Ammon's horn (tissue), 1 donor: ENCODE results near the gene CD300LF.

Experiments
- DNase-seq: peaks from one replicate; pipeline ENCODE4 v3.0.0-alpha.2; 2016; ENCODE audit warnings: low spot score

The CD300LF gene

DNA sequence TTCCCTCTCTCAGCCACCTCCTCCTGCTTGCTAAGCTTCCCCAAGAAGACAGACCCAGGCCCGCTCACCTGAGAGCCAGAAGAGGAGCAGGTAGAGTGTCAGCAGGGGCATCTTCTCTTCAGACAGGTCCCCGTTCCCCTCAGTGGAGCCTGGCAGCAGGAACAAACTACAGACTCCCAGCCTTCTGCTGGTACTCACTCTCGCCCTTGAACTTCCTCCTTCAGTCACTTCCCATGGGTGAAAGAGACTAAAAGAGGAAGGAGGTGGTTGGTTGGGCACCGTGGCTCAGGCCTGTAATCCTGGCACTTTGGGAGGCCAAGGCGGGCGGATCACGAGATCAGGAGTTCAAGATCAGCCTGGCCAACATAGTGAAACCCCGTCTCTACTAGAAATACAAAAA, at the start of gene CD300LF:
Gene CD300LF (minus strand): TSS at position 168 of the 400 bp plus-strand sequence. CDS start 57 bp downstream, at position 111.
- peak; percentile 68 for DNase-seq

DNA sequence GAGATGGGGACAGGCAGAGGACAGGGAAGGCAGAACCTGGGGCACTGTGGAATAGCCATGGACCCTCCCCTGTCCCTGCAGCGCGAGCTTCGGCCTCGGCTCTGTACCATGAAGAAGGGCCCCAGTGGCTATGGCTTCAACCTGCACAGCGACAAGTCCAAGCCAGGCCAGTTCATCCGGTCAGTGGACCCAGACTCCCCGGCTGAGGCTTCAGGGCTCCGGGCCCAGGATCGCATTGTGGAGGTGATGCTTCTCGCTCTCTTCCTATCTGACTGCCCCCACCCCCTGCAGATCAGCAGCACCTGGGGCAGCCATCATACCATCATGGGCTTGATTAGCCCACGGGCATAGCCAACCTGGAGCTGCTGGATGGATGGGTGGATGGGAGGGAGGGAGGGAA, 49.2 kb upstream of the CD300LF start:
- DNase-seq = no peak

DNA sequence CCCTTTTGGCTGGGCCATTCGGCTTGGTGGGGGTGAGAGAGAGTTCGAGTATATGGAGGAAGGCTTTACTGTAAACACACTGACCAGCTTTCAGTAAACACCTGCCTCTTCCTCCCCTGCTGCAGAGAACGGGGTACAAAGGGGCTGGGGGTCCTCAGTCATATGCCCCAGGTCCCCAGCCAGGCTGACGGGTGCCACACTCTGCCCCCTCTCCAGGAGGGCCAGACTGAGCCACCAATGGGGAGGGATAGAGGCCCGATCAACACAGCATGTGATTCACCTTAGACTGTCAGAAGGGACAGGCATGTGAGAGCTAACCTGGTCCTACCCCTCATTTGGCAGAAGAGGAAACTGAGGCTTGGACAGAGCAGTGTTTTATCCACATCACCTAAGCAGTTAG, 48.7 kb upstream of the CD300LF start:
- no peak for DNase-seq

DNA sequence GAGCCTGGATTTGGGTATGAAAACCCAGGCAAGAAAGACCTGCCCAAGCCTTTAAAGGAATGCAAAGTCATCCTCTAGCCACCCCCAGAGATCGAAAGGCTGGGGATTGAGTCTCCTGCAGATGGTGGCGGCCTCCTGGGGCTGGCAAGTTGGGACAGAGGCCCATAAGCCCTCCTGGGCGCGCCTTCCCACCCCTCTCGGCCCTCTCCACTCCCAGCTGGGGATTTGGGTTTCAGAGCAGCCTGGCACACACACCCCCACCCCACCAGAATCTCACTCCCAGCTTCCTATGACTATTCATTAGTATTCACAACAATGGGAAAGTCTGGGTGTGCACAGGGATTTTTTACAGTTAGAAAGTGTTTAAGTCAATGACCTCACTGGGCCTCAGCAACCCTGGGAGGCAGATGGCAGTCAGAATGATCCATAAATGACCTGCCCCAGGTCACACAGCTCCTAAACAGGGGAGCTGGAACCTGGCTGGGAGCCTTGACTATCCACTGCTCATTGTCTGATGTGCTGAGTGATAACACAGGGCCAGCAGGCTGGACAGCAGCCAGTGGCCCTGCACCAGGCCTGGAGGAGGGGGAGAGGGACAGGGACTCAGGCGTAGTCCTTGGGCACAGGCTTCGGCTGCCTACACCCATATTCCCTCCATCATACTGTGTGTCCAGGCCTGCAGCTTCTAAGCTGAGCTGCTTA, 47.8 kb upstream of the CD300LF start:
- DNase-seq = peak; percentile 84

- no peak for DNase-seq
Observed at GRCh38 chr17:74759941-74760340, 47.2 kb upstream of the CD300LF start.

GRCh38 chr17:74759243-74759801, 46.6 kb upstream of the CD300LF start:
- DNase-seq = no peak

DNA sequence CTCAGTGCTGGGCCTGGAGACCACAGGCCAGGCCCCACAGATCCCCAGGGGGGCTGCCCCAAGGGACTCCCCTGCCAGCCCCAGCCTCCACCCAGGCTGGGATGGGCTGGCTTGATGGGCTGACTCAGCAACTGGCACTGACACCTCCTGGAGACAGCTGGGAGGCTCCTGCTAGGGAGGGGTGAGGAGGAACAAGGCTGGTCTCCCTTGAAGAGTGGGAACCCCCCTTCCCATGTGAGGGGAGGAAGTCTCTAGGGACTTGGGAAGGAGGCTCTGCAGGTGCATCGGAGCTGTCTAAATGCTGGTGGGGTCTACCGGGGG, 46.1 kb upstream of the CD300LF start:
- DNase-seq = no peak

DNA sequence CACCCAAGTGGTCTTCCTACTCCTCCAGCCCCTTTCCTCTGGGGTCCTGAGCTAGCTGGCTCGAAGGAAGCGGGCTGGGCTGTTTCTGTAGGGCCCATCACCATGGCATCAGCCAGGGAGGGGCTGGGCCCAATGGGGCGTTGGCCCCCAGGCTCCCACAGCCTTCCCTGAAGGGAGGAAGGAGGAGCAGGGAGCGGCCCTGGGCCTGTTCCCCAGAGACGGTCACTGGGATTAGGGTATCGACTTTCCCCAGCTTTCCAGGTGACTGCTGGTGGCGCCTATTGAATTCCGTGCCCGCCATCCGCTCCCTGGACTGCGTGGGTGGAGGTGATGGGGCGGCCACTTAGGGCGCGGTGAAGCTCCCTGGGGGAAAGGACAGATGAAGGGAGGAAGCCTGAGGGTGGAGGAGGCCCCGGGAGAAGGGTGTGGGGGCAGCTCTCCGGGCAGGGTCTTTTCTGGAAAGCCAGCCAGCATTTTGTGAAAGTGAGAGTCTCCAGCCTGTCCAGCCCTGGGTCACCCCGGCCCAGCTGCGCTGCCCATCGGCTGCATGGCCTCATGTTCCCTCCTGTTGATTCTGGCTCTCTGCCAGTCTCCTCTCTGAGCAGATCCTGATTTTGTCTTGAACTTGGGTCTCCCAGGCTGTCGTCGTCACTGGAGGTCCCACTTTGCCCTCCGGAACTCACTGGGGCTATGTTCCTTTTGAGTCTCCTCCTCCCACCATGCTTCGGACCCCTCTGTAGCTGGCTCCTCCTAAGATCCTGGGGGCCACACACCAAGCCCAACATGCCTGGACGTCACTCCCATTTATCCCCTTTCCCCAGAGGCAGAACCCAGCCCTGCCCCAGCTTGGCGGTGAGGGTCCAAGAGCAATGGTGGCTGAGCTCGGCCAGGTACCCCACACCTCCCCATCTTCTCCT, 45.5 kb upstream of the CD300LF start:
- DNase-seq = no peak

DNA sequence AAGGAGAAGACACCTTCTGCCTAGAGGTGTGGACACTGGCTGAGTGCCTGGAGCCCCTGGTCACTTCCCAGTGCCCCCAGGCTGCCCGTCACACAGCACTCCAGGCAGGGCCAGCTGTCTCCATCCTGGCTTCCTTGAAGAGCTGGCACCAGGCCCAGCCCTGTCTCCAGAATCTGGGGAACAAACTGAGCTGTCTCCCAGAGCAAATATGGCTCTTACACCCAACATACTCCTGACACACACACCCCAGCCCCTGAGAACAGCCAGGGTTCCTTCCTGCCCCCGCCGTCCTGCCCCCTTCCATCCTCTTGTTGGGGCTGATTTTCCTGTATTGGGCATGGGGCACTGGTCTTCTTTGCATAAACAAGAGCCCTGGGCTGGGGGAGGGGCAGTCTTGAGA, 44.8 kb upstream of the CD300LF start:
- DNase-seq = no peak

GRCh38 chr17:74756891-74757290, 44.2 kb upstream of the CD300LF start:
- no peak for DNase-seq

- no peak for DNase-seq
Observed at GRCh38 chr17:74755533-74755932, 42.8 kb upstream of the CD300LF start.

DNA sequence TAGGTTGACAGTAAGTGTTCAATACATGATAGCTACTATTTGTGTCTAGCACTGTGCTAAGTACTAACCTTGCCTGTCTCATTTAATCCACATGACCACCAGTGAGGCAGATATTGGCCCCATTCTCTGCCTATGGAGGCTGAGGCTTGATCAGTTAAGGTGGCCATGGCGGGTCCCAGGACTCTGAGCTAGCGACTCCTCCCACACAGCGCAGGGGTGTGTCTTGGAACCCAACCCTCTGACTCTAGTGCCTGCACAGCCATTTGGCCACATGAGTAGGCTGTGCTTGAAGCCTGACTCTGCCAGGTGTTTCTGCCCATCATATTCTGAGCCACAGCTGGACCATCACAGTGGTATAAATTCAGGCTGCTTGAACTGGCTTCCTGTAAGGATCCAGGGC, 42.1 kb upstream of the CD300LF start:
- no peak for DNase-seq

DNA sequence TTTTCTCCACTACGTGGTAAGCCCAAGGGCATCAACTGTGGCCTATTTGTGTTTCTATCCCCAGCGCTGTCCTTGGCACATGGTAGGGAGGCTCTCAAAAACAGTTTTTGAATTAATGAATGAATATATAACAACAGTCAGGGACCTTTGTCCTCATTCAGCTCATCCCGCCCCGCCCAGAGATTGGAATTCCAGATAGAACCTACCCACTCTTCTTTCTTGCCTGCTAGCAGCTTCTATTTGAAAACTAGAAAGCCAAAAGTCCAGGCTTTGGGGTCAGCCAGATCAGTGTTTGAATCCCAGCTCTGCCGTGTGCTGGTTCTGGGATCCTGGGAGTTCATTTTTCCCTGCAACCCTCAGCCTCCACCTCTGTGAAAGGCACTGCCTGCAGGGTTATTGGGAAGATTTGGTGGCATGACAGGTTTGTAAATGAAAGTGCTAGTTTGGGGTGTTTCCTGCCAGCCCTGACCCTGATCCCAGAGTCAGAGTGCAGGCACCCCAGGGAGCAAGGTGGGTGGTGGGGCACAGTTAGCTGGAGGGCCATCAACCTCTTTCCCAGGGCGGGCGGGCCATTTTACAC, 40.2 kb upstream of the CD300LF start:
- DNase-seq = no peak

GRCh38 chr17:74752415-74752814, 39.7 kb upstream of the CD300LF start:
- DNase-seq = no peak

- peak; percentile 71 for DNase-seq
Observed at GRCh38 chr17:74750327-74751069, 37.8 kb upstream of the CD300LF start.

DNA sequence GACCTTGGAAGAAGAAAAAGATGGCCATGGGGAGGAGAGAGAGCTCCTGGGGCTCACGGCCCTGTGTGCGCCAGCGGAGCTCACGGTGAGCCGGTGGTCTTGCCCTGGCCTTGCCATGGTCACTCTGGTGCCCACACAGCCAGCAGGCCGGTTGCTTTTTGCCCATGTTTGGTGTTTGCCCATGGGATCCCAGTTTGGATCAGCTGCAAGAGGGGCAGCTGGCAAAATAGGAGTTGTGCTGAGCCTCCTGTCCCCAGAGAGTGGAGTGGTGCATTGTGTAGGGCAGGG, 37.3 kb upstream of the CD300LF start:
- no peak for DNase-seq

DNA sequence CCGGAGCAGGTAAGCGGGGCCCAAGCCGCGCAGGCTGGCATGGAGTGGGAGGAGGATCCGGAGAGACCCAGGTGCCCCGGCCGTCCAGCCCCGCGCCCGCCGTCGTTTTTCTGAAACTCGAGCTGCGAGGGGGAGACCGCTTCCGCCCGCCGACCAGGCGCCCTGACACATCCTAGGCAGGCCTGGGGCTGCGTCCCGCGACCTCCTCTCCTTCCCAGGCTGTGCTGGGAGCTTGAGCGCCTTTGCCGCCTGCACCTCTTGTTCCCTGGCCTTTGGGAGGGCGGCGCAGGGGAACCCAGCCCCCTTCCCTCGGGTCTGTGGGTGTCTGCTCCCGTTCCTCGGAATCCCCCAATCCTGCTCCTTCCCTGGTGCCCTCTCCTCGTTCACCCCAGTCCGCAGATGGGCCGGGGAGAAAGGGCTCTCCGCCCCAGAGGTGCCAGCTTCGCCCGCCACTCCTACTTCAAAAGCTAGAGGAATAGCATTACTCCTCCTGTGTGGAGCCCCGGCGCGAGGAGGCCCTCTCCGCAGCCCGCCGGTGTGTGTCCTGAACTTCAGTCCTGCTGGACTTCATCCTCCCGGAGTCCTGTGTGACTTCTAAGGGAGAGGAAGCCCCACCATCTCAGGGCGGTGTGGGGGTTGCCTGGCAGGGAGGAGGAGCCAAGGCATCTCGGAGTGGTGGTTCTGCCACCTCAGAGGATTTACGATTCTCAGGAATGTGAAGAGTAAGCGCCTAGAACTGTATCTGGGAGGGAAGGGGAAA, 36.7 kb upstream of the CD300LF start:
- DNase-seq = no peak

GRCh38 chr17:74748529-74749278, 36.0 kb upstream of the CD300LF start, which contains the start of gene NHERF1:
TSS of gene NHERF1 (plus strand) at chr17:74748628. CDS start at chr17:74748847, 219 bp downstream.
- peak; percentile 93 for DNase-seq

- DNase-seq = no peak
Observed at GRCh38 chr17:74748279-74748528, 35.5 kb upstream of the CD300LF start.

- no peak for DNase-seq
Observed at GRCh38 chr17:74746922-74747321, 34.2 kb upstream of the CD300LF start.

- DNase-seq = no peak
Observed at GRCh38 chr17:74746376-74746775, 33.7 kb upstream of the CD300LF start.
